Tibial artery (tissue), 4 donors: ENCODE data around the gene ZC3H12C.

ENCODE experiments used
- DNase-seq, 2 donors: peaks; one replicate each; pipeline ENCODE4 v3.0.0-alpha.2; 2019
- H3K27ac ChIP-seq, 2 donors: fragments of 200-600 bp; sonication (generic) in 1 of 2; 1 replicate in 1 of 2; 2 replicates in 1 of 2; pipeline ENCODE4 v1.5.1; 2018 to 2019; ENCODE audit warnings: mild to moderate bottlenecking in 1 of 2
- H3K27me3 ChIP-seq, 2 donors: fragments of 200-600 bp; sonication (generic) in 1 of 2; one replicate each; pipeline versions ENCODE4 v1.5.1 to v1.6.0; 2016 to 2019
- H3K36me3 ChIP-seq, 3 donors: fragments of 200-600 bp; sonication (generic) in 2 of 3; one replicate each; pipeline ENCODE4 v1.5.1; 2016 to 2019; ENCODE audit warnings: mild to moderate bottlenecking in 2 of 3
- H3K4me1 ChIP-seq, 4 donors: fragments of 200-600 bp; sonication (generic) in 2 of 4; 1 replicate in 3 of 4; 2 replicates in 1 of 4; pipeline ENCODE4 v1.5.1; 2016 to 2019
- H3K4me3 ChIP-seq, 2 donors: fragments of 200-600 bp; sonication (generic) in 1 of 2; 1 replicate in 1 of 2; 2 replicates in 1 of 2; pipeline ENCODE4 v1.5.1; 2018 to 2019; ENCODE audit warnings: mild to moderate bottlenecking in 2 of 2
- H3K9me3 ChIP-seq, 3 donors: fragments of 200-600 bp; sonication (generic) in 1 of 3; one replicate each; pipeline ENCODE4 v1.5.1; 2016 to 2019
- intact Hi-C: fragments of 100-400 bp; cut with DNase I; formaldehyde crosslinking; loops from one replicate; pipeline ENCODE4 v1.15.0; 2023; ENCODE audit warnings: low total_unique reads
- TF ChIP-seq, protein P1 (sequence below), 2 experiments: fragments of 200-600 bp in 1 of 2; fragments of 450-650 bp in 1 of 2; IDR thresholded peaks; one replicate each; pipeline ENCODE4 v1.5.1; 2017 to 2019; ENCODE audit warnings: antibody characterized with exemption in 2 of 2, mild to moderate bottlenecking in 1 of 2, moderate library complexity in 1 of 2

Gene ZC3H12C

DNA sequence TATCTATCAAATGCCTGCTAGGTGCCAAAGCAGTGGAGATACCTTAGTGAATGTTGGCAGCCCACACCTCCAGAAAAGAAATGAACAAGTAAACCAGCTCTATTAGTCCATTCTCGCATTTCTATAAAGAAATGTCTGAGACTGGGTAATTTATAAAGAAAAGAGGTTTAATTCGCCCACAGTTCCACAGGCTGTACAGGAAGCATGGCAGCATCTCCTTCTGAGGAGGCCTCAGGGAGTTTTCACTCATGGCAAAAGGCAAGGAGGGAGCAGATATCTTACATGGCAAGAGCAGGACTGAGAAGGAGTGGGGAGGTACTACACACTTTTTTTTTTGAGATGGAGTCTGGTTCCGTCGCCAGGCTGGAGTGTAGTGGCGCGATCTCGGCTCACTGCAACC, 18.7 kb upstream of the ZC3H12C start:
- H3K27ac ChIP-seq, result no peak overlapping the region
- H3K4me3 ChIP-seq, result no peak overlapping the region
- no peaks in the 10 kb centered on the region for H3K9me3 ChIP-seq
- TF ChIP-seq, protein P1, sequence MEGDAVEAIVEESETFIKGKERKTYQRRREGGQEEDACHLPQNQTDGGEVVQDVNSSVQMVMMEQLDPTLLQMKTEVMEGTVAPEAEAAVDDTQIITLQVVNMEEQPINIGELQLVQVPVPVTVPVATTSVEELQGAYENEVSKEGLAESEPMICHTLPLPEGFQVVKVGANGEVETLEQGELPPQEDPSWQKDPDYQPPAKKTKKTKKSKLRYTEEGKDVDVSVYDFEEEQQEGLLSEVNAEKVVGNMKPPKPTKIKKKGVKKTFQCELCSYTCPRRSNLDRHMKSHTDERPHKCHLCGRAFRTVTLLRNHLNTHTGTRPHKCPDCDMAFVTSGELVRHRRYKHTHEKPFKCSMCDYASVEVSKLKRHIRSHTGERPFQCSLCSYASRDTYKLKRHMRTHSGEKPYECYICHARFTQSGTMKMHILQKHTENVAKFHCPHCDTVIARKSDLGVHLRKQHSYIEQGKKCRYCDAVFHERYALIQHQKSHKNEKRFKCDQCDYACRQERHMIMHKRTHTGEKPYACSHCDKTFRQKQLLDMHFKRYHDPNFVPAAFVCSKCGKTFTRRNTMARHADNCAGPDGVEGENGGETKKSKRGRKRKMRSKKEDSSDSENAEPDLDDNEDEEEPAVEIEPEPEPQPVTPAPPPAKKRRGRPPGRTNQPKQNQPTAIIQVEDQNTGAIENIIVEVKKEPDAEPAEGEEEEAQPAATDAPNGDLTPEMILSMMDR (IDR thresholded peaks at IDR 0.05), result no peak
- no peaks in the 10 kb centered on the region for H3K36me3 ChIP-seq
- intact Hi-C loops, result no loop called here
- DNase-seq, result no peak
- no peaks in the 10 kb centered on the region for H3K4me1 ChIP-seq
- H3K27me3 ChIP-seq, result peaks cover 0 to 6% of the 10 kb centered on the region in 2 donors

DNA sequence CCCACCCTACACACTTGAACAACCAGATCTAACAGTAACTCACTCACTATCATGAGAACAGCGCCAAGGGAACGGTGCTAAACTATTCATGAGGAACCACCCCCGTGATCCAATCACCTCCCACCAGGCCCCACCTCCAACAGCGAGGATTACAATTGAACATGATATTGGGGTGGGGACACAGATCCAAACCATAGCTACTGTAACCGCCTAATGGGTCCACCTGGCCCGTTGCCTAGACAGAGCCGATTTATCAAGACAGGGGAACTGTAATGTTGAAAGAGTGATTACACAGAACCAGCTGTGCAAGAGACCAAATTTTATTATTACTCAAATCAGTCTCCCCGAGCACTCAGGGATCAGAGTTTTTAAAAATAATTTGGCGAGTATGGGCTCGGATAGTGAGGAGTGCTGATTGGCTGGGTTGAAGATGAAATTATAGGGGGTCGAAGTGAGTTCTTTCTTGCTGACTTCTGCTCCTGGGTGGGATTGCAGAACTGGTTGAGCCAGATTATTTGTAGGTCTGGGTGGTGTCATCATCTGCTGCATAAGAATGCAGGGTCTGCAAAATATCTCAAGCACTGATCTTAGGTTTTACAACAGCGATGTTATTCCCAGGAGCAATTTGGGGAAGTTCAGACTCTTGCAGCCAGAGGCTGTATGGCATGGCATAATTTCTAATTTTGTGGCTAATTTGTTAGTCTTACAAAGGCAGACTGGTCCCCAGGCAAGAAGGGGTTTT, 17.9 kb upstream of the ZC3H12C start:
- Histone ChIP-seq H3K4me1 (no peaks in the 10 kb centered on the region), H3K27ac (no peak overlapping the region), H3K9me3 (no peaks in the 10 kb centered on the region), H3K4me3 (no peak overlapping the region), H3K36me3 (no peaks in the 10 kb centered on the region), H3K27me3 (peaks cover 0 to 6% of the 10 kb centered on the region in 2 donors)
- intact Hi-C loops, result no loop called here
- DNase-seq, result no peak
- TF ChIP-seq, protein P1 (IDR thresholded peaks at IDR 0.05), result no peak

DNA sequence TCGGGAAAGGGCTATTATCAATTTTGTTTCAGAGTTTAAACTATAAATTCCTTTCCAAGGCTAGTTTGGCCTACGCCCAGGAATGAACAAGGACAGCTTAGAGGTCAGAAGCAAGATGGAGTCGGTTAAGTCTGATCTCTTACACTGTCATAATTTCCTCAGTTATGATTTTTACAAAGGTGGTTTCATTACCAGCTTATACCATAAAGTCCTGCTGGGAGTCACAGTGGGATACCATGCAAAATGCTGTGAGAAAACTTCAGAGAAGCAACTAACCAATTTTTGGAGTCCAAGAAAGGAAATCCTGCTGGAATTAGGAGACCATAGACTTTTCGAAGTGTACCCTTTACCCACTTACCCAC, 17.4 kb upstream of the ZC3H12C start:
- TF ChIP-seq, protein P1 (IDR thresholded peaks at IDR 0.05), result no peak
- intact Hi-C loops, result no loop called here

DNA sequence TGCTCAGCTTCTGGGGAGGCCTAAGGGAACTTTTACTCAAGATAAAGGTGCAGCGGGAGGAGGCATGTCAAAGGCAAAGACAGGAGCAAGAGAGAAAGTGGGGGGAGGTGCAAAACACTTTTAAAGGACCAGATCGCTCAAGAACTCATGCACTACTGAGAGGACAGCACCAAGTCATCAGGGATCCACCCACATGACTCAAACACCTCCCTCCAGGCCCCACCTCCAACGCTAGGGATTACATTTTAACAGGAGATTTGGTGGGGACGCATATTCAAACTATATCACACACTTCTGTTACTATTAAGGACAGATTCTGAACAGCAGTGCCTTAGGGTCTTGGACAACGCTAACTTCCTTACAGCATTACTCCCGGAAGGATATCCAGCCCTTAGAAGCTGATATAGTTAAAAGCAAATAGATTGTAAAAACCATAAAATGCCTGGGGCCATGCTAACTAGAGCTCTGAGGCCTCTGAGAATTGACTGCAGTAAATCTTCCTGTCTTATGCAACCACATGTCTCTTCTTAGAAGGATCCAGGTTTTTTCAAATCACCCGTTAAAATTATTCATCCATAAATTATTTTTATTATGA, 16.7 kb upstream of the ZC3H12C start:
- TF ChIP-seq, protein P1 (IDR thresholded peaks at IDR 0.05), result no peak
- H3K36me3 ChIP-seq, result no peaks in the 10 kb centered on the region
- H3K27me3 ChIP-seq, result peaks cover 0 to 3% of the 10 kb centered on the region in 2 donors
- no peak for DNase-seq
- no peaks in the 10 kb centered on the region for H3K9me3 ChIP-seq
- no peak overlapping the region for H3K27ac ChIP-seq
- no peak overlapping the region for H3K4me3 ChIP-seq
- no peaks in the 10 kb centered on the region for H3K4me1 ChIP-seq
- intact Hi-C loops, result no loop called here

More for the DNA sequence above, 17.4 kb upstream of the ZC3H12C start:
- H3K9me3 ChIP-seq, result no peaks in the 10 kb centered on the region
- DNase-seq, result no peak
- H3K4me1 ChIP-seq, result no peaks in the 10 kb centered on the region
- H3K36me3 ChIP-seq, result no peaks in the 10 kb centered on the region
- H3K27me3 ChIP-seq, result peaks cover 0 to 5% of the 10 kb centered on the region in 2 donors
- H3K4me3 ChIP-seq, result no peak overlapping the region
- no peak overlapping the region for H3K27ac ChIP-seq

DNA sequence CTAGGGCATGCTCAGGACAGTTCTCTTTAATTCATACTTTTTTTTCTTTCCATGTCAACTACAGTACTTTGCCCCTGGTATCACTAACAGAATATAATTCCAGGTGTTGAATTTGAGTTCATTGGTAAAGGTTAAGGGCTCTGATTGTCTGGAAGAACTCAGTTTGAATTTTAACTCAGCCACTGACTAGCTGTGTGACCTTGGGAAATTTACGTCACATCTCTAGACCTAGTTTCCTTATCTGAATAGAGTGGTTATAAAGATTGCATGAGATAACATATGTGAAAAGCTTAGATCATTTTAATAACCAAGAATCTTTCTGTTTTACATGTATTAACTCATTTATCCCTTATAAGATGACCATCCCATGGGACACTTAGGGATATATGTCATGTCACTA, 15.8 kb upstream of the ZC3H12C start:
- no peak for DNase-seq
- Histone ChIP-seq H3K4me1 (no peaks in the 10 kb centered on the region), H3K27ac (no peak overlapping the region), H3K36me3 (no peaks in the 10 kb centered on the region), H3K27me3 (peaks cover 0 to 3% of the 10 kb centered on the region in 2 donors), H3K4me3 (no peak overlapping the region), H3K9me3 (no peaks in the 10 kb centered on the region)
- intact Hi-C loops, result no loop called here
- TF ChIP-seq, protein P1 (IDR thresholded peaks at IDR 0.05), result no peak
